Measurements from ENCODE around the gene TRIM31.

- no peak for TF ChIP-seq EZH2 (IDR thresholded peaks at IDR 0.05; ENCODE audit: borderline replicate concordance, low read depth, low read length, severe bottlenecking)
- no peak for TF ChIP-seq CTCF (IDR thresholded peaks at IDR 0.05; ENCODE audit: extremely low read depth in 1 of 2, insufficient read depth in 1 of 2, low read depth in 1 of 2, low read length in 2 of 2)
- TF ChIP-seq POLR2AphosphoS5 (IDR thresholded peaks at IDR 0.05; ENCODE audit: insufficient read depth, low read depth, low read length): no peak
- no peak for TF ChIP-seq JUN (IDR thresholded peaks at IDR 0.05; ENCODE audit: borderline replicate concordance, insufficient read depth, insufficient read length, low read depth)
- TF ChIP-seq GATA2 (IDR thresholded peaks at IDR 0.05; ENCODE audit: insufficient read depth, insufficient read length, low read depth, low read length): no peak
- no peak for TF ChIP-seq POLR2A (IDR thresholded peaks at IDR 0.05; ENCODE audit: low read depth, low read length)
- no peak for TF ChIP-seq MAX (IDR thresholded peaks at IDR 0.05; ENCODE audit: insufficient read depth, insufficient read length)
- no peak for TF ChIP-seq FOS (IDR thresholded peaks at IDR 0.05; ENCODE audit: borderline replicate concordance, insufficient read depth, low read length)
- no peak for TF ChIP-seq MYC (IDR thresholded peaks at IDR 0.05; ENCODE audit: low read depth, low read length)
Observed at GRCh38 chr6:30092852-30093543, 19.9 kb downstream of the TRIM31 start.

Measured in endothelial cell of umbilical vein (primary cell).